GM21423 (cell line): ENCODE measurements around the gene SLAMF7.
"Not testable (repeated sequence)": the region's sequence is repeated elsewhere in the genome, so short reads cannot be mapped to it uniquely, and the experiment has no call there.

Experiments
- ATAC-seq: cut with Tn5 transposase; IDR thresholded peaks from one replicate; pipeline ENCODE4 v1.9.1; 2021; ENCODE audit warnings: mild to moderate bottlenecking, moderate library complexity; ENCODE audit not compliant: unreplicated experiment

SLAMF7 gene

GRCh38 chr1:160739098-160739511 lies at the start of gene SLAMF7:
Gene SLAMF7 (plus strand): TSS chr1:160739247. CDS start chr1:160739302, 55 bp downstream.
- ATAC-seq, result peak; percentile 65

DNA sequence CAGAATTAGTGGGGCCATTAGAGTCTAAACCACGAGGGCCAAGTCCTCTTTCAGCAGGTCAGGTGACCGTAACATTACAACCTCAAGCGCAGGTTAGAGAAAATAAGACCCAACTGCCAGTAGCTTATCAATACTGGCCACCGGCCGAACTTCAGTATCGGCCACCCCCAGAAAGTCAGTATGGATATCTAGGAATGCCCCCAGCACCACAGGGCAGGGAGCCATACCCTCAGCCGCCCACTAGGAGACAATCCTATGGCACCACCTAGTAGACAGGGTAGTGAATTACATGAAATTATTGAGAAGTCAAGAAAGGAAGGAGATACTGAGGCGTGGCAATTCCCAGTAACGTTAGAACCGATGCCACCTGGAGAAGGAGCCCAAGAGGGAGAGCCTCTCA lies 46.7 kb upstream of the SLAMF7 start:
- not testable (repeated sequence) for ATAC-seq

- no peak for ATAC-seq
Measured at GRCh38 chr1:160702100-160702499, 36.9 kb upstream of the SLAMF7 start.

DNA sequence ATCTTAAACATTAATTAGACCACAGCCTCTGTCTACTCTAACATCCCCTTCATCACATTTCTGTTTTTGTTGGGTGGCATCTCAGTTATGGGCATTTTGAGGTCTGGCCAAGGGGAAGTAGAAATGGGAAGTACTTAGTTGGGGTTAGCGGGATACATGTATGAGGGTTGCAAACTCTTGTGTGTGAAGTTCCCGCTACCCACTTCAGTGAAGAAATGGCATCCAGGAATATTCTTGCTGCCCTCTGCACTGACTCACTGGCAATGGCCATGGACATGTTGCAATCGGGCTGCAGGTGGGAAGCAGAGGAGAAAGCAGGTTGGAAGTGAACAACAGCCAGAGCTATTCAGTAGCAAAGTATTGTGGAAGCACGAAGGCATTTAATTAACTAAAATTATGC lies 34.8 kb upstream of the SLAMF7 start:
- ATAC-seq, result no peak

DNA sequence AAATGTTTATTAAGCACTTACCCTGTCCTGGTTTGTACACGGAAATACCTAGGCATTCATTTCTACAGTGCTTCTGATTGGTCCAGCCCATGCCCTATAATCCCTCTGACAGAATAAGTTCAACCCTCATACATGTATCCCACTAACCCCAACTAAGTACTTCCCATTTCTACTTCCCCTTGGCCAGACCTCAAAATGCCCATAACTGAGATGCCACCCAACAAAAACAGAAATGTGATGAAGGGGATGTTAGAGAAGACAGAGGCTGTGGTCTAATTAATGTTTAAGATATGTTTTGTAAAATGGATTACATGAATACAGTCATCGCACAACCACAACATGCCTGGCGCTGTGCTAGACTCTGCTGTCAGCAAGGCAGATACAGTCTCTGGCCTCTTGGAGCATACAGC lies 33.8 kb upstream of the SLAMF7 start:
- ATAC-seq, result not testable (repeated sequence)

DNA sequence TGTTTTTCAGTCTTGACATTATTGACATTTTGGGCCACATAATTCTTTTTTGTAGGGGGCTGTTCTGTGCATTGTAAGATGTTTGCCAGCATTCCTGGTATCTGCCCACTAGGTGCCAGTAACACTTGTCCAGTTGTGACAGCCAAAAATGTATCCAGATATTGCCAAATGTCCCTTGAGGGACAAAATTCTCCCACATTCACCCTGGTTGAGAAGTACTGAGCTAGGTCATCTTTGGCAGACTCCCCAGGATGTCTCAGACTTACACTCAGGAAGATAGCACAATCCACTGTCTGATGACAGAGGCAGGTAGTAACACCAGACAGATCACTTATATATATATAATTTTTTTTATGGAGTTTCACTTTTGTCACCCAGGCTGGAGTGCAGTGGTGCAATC lies 33.3 kb upstream of the SLAMF7 start:
- no peak for ATAC-seq

DNA sequence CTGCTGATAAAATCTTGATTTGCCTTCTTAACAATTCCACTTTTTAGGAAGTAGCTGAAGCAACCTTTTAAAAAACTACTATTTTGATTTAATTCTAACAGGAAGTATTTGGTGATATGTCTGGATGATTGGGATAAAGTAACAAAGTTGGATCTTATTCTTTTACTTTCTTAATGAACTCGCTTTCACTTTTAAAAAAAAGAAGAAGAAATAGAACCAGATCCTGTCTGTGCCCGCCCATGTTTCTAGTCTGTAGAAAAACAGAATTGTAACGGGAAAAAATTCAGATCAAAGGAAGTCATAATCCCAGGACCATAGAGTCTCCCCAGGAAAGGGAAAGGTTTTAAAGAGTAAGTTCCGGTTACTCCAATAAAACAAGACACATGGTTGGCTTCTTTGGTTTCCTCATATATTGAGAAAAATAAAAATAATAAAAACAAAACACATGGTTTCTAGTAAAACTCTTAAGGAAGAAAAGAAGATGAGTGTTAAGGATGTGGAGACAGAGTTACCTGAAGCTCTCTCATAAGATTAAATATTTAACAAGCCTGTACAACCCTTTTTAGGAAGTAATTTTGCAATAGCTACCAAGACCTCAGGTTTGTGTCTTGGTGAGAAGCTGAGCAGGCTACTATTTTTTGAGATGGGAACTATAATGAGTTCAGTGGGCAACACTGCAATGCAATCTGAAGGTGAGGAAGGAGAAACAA lies 32.4 kb upstream of the SLAMF7 start:
- ATAC-seq, result no peak

GRCh38 chr1:160707236-160708064 lies 31.6 kb upstream of the SLAMF7 start:
- ATAC-seq, result no peak

DNA sequence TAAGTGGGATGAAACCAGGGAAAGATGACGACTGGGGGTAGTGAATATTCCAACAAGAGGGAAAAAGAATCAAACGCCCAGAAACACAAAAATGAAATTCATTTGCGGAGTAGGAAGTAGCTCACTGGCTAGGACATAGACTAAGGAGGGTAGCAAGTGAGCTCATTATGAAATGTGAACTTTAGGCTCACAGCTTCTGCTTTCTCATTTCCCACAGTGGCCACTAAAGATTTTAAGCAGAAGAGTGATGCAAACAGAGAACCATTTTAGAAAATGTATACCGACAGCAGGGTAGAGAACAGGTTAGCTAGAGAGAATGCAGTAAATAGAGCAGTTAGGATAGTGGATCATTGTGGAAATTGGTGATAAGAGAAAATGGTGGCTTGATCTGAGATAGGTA lies 30.9 kb upstream of the SLAMF7 start:
- no peak for ATAC-seq

GRCh38 chr1:160708801-160709200 lies 30.2 kb upstream of the SLAMF7 start:
- peak; percentile 35 for ATAC-seq

- no peak for ATAC-seq
Measured at GRCh38 chr1:160709715-160710114, 29.3 kb upstream of the SLAMF7 start.

DNA sequence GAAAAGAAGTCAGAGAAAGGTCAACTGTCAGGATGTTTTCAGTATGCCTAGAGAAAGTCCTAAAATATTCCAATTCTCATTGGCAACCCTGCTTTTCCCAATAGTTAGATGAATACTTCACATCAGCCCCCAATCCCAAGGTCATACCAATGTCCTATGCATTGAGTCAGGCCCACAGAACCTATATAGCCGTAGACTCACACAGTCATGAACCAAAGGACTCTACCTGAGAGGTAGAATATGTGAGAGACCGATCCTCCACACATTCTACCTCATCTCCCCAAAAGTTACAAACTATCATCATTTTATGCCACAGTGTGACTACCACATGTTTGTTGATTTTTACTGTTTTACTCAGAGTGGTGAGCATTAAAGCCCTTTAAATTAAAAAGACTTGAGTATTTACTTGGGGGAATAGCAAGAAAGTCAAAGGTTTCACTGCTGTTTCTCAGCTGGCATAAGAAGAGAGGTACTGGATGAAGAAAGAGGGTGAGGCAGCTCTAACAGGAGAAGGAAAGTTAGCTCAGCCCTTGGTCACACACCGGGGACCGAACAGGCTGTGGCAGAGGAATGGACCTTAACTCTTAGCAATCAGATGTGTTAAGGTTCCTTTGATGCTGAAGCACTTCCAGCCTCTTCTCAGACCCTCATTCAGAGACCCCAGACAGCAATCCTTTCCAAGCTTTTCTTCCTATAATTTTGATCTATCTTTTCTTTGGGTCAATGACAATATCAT lies 28.4 kb upstream of the SLAMF7 start:
- ATAC-seq, result no peak

GRCh38 chr1:160711276-160711601 lies 27.8 kb upstream of the SLAMF7 start:
- ATAC-seq, result no peak

GRCh38 chr1:160711602-160712311 lies 27.3 kb upstream of the SLAMF7 start, which contains the start of gene CD48:
Gene CD48 (minus strand): TSS chr1:160711822. CDS start chr1:160711763, 59 bp downstream.
- ATAC-seq, result no peak

GRCh38 chr1:160712525-160713080 lies 26.4 kb upstream of the SLAMF7 start:
- ATAC-seq, result peak; percentile 37

- no peak for ATAC-seq
Measured at GRCh38 chr1:160713161-160713560, 25.9 kb upstream of the SLAMF7 start.

DNA sequence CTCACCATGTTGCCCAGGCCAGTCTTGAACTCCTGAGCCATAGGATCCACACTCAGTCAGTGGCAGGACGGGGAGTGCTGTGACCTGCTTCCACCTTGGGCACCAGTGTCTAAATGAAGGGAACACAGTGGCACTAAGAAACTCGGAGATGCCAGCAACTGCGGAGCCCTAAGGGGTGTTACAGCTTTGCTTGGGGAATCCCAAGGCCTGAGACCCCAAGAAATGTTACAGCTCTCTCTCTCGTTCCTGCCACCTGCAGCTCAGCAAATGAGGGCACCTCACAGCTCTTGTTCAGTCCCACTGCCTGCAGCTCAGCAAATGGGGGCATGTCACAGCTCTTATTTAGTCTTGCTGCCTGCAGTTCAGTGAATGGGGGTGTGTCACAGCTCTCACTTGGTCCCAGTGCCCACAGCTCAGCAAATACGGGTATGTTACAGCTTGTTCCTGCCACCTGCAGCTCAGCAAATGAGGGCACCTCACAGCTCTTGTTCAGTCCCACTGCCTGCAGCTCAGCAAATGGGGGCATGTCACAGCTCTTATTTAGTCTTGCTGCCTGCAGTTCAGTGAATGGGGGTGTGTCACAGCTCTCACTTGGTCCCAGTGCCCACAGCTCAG lies 24.9 kb upstream of the SLAMF7 start:
- not testable (repeated sequence) for ATAC-seq

DNA sequence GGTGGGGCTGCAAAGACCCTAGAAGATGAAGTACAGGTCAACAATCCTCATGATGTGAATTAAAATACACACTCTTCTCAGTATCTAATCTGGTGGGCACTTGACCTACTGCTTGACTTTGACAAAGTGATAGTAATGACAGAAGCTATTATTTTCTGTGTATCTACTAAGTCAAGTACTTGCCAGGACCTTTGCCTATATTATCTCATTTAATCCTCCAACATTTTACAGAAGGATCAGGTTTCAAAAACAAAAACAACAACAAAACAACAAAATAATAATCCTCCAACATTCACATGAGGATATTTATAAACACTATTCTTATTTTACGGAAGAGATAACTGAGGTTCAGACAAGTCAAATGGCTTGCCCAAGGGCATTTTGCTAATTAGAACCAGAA lies 23.0 kb upstream of the SLAMF7 start:
- no peak for ATAC-seq

DNA sequence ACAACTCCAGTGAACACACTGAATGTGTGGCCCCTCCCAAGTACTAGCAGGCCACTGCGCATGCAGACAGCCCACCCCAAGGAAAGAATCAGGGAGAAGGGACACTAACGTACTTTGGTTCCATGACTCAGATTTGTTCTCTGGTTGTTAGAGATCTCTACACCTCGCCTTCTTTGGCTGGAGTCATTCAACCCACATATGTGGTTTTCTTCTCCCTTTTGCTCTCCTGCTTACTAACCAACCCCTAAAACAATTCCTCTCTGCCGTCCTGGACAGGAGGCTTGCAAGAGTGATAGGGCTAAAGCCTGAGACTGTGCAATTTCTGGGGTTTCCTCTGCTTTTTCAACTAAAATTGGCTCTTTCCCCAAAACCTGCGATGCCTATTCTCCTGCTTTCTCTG lies 21.7 kb upstream of the SLAMF7 start:
- no peak for ATAC-seq

- ATAC-seq, result no peak
Measured at GRCh38 chr1:160718210-160718609, 20.8 kb upstream of the SLAMF7 start.
